Stimulated activated memory B cell treated with anti-CD40 and anti-IgM and Interleukin-4, amounts not matched to agents 10 μg/mL and 1 μg/mL and 100 μg/mL, for 72 hours (primary cell): Measurements from ENCODE around the gene SDK2.
"Not testable (repeated sequence)": the region's sequence is repeated elsewhere in the genome, so short reads cannot be mapped to it uniquely, and the experiment has no call there.

ENCODE experiments used
- ATAC-seq: fragments of 150-1000 bp; cut with Tn5 transposase; 2 replicates; pipeline ENCODE4 v1.10.0; 2021
- H3K27ac Mint-ChIP-seq: one replicate; pipeline ENCODE4 v1.8.0; 2022; ENCODE audit warnings: mild to moderate bottlenecking, mixed read lengths
- H3K27me3 Mint-ChIP-seq: one replicate; pipeline ENCODE4 v1.8.0; 2022; ENCODE audit warnings: mixed read lengths
- H3K36me3 Mint-ChIP-seq: one replicate; pipeline ENCODE4 v1.8.0; 2022; ENCODE audit warnings: mixed read lengths
- H3K4me1 Mint-ChIP-seq: one replicate; pipeline ENCODE4 v1.8.0; 2022; ENCODE audit warnings: mixed read lengths
- H3K4me3 Mint-ChIP-seq: one replicate; pipeline ENCODE4 v1.8.0; 2022; ENCODE audit warnings: mild to moderate bottlenecking, moderate library complexity, mixed read lengths
- H3K9me3 Mint-ChIP-seq: one replicate; pipeline ENCODE4 v1.8.0; 2022; ENCODE audit warnings: mixed read lengths

The SDK2 gene

DNA sequence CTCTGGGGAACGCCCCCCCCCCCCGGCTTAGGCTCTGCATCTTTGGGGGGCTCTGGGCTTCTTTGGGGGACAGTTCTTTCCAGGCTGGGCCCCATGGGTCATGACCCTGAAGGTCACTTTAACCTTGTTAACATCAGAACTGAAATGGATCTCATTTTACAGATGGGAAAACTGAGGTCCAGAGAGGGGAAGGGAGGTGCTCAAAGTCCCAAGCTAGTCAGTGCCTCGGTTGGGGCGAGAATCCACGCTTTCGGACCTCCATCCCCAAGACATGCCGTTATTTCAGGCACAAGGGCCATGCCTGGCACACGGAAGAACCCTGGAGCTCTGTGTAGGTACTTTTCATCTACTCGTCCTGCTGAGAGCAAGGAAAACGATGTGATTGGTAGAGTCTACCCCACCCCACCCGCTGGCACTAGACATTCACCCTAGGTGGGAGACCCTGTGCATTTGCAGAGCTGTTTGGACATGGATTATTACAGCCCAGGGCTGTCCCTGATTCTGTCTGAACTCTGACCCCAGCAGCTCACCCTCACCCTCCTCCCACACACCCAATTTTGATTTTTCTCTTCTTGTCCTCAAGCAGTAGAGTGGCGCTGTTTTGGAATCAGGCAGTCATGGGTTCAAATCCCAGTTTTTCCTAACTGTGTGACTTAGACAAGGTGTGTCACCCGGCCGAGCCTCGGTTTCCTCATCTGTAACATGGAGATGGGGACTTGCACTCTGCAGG is 177.4 kb downstream of the SDK2 start:
- ATAC-seq = no peak
- Mint-ChIP-seq H3K27ac (no peak overlapping the region), H3K9me3 (peaks cover 6% of the 10 kb centered on the region), H3K36me3 (peaks cover 14% of the 10 kb centered on the region), H3K4me3 (no peak overlapping the region), H3K4me1 (no peaks in the 10 kb centered on the region), H3K27me3 (no peaks in the 10 kb centered on the region)

DNA sequence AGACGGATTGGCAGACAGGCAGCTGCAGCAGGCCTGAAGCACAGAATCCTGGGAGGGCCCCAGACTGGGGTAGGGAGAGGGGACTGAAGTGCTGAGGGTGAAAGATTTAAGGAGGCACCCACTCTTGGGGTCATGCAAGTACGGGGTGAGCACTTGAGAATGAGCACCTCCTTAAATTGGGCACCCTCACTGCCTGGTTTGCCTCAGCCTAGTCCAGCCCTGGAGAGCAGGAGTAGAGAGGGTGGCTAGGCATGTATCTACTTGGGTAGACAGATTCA is 178.4 kb downstream of the SDK2 start:
- Mint-ChIP-seq H3K9me3 (peaks cover 6% of the 10 kb centered on the region), H3K36me3 (peaks cover 10% of the 10 kb centered on the region), H3K27me3 (no peaks in the 10 kb centered on the region)

DNA sequence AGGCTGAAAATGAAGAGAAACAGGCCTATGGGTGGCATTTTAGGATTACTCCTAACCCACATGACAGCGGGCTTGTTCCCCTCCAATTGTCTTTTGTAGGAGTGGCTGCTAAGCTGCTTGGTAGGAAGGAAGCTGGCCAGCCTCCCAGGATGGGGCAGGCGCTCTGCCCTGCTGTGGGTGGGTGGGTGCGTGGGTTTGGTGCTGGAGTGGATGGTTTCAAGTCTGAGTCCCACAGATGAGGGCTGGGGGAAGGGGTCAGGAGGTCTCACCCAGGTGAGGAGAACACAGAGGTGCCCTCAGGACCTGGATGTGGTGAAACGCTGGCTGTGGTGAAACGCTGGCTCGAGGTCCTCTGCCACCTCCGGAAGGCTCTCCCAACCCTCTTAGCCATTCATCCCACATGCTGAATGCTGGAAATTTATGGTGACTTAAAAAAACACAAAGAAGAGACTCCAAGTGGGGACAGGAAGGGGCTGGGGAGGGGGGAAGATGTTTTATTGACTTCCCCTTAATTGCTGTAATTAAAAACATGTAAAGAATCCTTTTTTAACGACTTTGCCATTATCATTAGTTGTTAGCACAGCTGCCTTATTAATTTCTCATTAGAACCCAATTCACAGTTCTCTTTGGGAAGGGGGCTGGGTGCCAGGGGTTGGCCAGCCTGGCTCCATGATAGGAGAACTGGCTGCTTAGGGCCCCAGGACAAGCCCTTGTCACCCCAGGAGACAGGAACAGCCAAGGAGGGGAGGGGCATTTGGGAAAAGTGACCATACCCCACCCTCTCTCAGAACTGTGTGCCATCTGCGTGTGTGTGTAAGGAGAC is 178.9 kb downstream of the SDK2 start:
- Mint-ChIP-seq H3K27ac (no peak overlapping the region), H3K36me3 (peaks cover 8% of the 10 kb centered on the region), H3K4me1 (no peaks in the 10 kb centered on the region), H3K4me3 (no peak overlapping the region), H3K27me3 (no peaks in the 10 kb centered on the region), H3K9me3 (peaks cover 6% of the 10 kb centered on the region)
- ATAC-seq = no peak

More for the DNA sequence above, 178.4 kb downstream of the SDK2 start:
- Mint-ChIP-seq H3K27ac (no peak overlapping the region), H3K4me3 (no peak overlapping the region), H3K4me1 (no peaks in the 10 kb centered on the region)
- ATAC-seq = no peak

DNA sequence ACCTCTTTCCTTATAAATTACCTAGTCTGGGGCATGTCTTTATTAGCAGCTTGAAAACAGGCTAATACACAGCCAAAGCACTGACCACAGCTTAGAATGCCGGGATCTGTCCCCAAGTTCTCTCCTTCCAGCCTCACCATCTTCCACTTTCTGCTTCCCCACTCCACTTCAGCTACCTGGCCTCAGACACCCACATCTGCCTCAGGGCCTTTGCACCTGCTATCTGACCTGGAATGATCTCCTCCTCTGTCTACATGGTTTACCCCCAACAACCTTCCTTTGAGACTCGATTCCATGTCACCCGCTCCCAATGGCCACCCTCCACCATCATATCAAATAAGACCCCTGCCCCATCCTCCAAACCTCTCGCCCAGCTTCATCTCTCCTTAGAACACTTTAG is 179.8 kb downstream of the SDK2 start:
- Mint-ChIP-seq H3K36me3 (peaks cover 8% of the 10 kb centered on the region), H3K9me3 (peaks cover 6% of the 10 kb centered on the region), H3K27me3 (no peaks in the 10 kb centered on the region), H3K4me1 (no peaks in the 10 kb centered on the region), H3K27ac (no peak overlapping the region), H3K4me3 (no peak overlapping the region)
- ATAC-seq = no peak

DNA sequence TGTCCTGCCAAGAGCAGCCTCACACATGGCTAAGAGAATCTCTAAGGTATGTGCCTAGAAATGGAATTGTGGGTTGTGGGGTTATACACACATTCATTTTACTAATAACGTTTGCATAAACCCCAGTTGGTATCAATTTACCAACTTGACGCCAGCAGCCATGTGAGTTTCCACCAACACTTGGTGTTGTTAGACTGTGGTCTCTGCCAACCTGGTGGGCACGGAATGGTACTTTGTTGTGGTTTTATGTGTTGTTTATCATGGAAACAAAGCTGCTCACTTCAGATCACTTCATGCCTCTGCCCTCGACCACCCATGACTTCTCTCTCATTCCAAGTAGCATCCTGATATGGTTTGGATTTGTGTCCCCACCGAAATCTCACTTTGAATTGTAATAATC is 180.4 kb downstream of the SDK2 start:
- Mint-ChIP-seq H3K4me3 (no peak overlapping the region), H3K27me3 (no peaks in the 10 kb centered on the region), H3K4me1 (no peaks in the 10 kb centered on the region), H3K36me3 (peaks cover 14% of the 10 kb centered on the region), H3K27ac (no peak overlapping the region), H3K9me3 (peaks cover 6% of the 10 kb centered on the region)
- no peak for ATAC-seq

DNA sequence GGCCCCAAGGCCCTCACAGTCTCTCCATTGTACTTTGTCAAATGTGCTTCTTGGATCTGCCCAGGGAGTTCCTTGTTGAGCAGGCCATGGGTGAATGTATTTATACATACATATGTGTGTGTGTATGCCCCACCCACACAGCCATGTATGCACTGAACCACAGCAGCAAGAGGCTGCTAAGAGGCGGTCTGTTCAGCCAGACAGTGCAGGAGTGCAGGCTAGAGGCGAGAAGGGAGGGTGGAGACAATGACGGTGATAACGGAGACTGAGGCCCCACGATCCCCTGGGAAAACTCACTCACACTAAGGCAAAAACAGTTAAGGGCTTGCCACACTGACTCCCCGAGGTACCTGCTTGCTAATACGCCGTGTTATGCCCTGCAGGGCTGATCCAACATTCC is 181.4 kb downstream of the SDK2 start:
- Mint-ChIP-seq H3K4me1 (no peaks in the 10 kb centered on the region), H3K4me3 (no peak overlapping the region), H3K27ac (no peak overlapping the region), H3K27me3 (no peaks in the 10 kb centered on the region), H3K36me3 (peaks cover 14% of the 10 kb centered on the region), H3K9me3 (peaks cover 6% of the 10 kb centered on the region)
- no peak for ATAC-seq

DNA sequence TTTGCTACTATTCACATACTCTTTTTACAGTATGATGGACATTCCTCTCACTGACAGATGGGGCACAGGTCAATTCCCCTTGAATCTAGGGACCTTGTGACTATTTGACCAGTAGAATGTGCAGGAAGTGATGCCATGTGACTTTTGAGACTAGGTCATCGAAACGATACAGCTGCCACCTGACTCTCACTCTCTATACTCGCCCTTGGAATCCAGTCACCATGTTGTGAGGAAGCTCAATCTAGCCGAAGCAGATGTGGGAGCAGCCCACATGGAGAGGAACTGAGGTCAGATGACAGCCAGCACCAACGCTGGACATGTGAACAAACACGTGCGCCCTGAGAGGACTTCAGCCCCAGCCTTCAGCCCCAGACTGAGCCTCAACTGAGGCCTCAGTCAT is 184.3 kb downstream of the SDK2 start:
- no peak overlapping the region for H3K4me3 Mint-ChIP-seq
- H3K4me1 Mint-ChIP-seq = no peaks in the 10 kb centered on the region
- peaks cover 22% of the 10 kb centered on the region for H3K36me3 Mint-ChIP-seq
- peaks cover 6% of the 10 kb centered on the region for H3K9me3 Mint-ChIP-seq
- no peak overlapping the region for H3K27ac Mint-ChIP-seq
- H3K27me3 Mint-ChIP-seq = no peaks in the 10 kb centered on the region
- no peak for ATAC-seq

DNA sequence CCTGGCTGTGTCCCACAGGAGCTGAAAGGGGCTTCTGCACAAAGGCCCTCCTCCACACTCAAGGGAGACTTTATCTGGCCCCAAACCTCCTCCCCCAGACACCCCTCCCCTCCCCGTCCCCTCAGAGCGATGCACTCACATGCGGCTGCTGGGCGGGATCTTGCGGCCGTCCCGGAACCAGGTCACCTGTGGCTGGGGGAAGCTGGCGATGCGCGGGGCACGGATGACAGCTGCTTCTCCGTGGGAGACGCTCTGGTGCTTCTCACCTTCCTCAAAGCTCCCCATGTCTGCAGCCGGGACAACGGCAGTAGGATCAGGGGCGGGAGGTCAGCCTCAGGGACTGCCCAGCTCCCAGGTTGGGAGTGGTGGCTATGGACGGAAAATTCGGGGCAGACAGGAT is 188.5 kb downstream of the SDK2 start:
- no peaks in the 10 kb centered on the region for H3K9me3 Mint-ChIP-seq
- no peak overlapping the region for H3K4me3 Mint-ChIP-seq
- peaks cover 41% of the 10 kb centered on the region for H3K36me3 Mint-ChIP-seq
- no peaks in the 10 kb centered on the region for H3K4me1 Mint-ChIP-seq
- H3K27ac Mint-ChIP-seq = no peak overlapping the region
- no peaks in the 10 kb centered on the region for H3K27me3 Mint-ChIP-seq
- no peak for ATAC-seq

DNA sequence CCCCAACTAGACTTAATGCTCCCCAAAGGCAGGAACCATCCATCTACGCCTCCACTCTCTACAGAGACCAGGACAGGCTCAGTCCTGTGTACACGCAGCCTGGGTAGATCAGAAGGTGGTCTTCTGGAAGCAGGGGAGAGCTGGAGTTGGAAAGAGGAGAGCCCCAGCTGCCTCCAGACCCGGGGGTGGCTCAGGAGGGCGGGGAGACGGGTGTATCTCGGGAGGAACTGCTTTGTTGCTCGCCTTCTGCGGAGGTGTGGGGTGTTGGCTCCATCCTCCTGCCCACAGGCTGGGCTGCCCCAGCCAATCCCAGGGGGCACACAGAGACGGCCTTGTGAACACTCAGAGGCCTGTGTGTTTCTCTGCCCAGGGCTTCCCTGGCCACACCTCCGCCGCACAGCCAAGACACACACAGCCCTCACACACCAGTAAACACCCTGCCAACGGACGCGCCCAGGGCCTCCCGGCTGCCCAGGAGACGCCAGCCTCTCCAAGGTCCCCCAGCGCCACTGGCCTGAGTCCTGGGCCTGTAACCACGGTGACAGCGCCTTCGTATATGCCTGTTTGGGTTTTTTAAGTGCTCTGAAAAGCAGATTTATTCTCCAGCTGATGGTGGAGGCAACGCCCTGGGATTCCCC is 189.1 kb downstream of the SDK2 start:
- no peak for ATAC-seq
- Mint-ChIP-seq H3K27me3 (no peaks in the 10 kb centered on the region), H3K4me1 (no peaks in the 10 kb centered on the region), H3K27ac (no peak overlapping the region), H3K9me3 (no peaks in the 10 kb centered on the region), H3K4me3 (no peak overlapping the region), H3K36me3 (peaks cover 46% of the 10 kb centered on the region)

DNA sequence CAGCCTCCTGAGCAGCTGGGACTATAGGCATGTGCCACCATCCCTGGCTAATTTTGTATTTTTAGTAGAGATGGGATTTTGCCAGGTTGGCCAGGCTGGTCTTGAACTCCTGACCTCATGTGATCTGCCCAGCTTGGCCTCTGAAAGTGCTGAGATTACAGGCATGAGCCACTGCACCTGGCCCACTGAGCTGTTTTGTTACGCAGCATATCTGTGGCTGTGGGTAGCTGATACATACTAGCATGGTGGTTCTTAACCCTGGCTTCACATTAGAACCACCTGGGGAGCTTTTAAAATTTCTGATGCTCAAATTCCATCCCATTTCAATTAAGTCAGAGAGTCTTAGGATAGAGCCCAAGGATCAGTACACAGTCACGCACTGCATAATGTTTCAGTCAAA is 190.8 kb downstream of the SDK2 start:
- H3K27me3 Mint-ChIP-seq, H3K4me3 Mint-ChIP-seq, H3K27ac Mint-ChIP-seq, H3K9me3 Mint-ChIP-seq, ATAC-seq, H3K4me1 Mint-ChIP-seq: not testable (repeated sequence)
- peaks cover 39% of the 10 kb centered on the region for H3K36me3 Mint-ChIP-seq

DNA sequence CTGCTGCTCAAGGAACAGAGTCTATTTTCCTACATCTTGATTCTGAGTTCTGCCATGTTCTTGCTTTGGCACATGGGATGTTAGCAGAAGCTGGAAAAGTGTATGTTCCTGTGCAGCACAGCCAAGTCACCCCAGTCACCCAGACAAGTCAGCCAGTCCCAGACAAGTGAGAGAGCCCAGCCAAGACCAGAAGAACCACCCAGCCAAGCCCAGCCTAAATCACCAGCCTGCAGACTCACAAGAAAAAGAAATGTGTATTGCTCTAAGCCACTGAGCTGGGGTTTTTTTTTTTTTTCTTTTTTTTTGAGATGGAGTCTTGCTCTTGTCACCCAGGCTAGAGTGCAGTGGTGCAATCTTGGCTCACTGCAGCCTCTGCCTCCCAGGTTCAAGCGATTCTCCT is 191.2 kb downstream of the SDK2 start:
- no peak overlapping the region for H3K27ac Mint-ChIP-seq
- H3K27me3 Mint-ChIP-seq = no peaks in the 10 kb centered on the region
- ATAC-seq = no peak
- no peak overlapping the region for H3K4me3 Mint-ChIP-seq
- H3K4me1 Mint-ChIP-seq = no peaks in the 10 kb centered on the region
- H3K36me3 Mint-ChIP-seq = peaks cover 39% of the 10 kb centered on the region
- H3K9me3 Mint-ChIP-seq = no peaks in the 10 kb centered on the region

DNA sequence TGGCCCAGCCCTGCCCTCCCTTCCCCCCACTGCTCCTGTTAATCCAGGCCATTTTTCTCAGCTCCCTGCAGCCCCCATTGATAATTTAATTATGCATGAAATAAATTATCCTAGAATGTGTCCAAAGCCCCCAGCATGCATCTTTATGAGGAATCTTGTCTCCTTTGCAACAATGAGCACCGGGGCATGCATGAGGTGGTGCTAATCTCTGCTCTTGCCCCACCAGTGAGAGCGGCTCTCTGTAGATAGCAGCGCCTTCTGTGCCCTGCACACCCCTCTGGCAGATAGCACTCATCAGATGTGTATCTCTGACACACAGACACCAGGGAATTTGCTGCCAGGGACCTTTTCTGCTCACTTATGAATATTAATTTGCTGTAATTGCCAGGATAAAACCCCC is 192.2 kb downstream of the SDK2 start:
- ATAC-seq = no peak
- H3K27me3 Mint-ChIP-seq = no peaks in the 10 kb centered on the region
- H3K4me3 Mint-ChIP-seq = no peak overlapping the region
- no peaks in the 10 kb centered on the region for H3K4me1 Mint-ChIP-seq
- H3K9me3 Mint-ChIP-seq = no peaks in the 10 kb centered on the region
- peaks cover 39% of the 10 kb centered on the region for H3K36me3 Mint-ChIP-seq
- no peak overlapping the region for H3K27ac Mint-ChIP-seq

DNA sequence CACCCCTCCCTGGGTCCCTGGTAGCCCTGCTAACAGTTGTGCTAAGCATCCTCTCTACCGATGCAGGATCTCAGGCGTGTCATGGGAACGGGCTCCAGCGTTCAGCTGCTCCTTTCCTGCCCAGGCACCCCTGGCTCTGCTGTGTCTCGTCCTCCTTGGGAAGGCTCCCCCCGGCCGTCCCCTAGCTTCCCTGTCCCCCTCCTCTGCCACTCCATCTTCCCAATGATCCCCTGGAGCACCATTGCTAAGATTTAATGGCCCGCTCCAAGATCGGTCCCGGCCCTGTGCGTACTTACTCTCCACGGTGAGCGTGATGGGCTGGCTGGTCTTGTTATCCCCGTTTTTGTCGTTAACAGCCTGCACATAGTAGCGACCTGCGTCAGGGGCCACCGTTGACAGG is 196.9 kb downstream of the SDK2 start:
- Mint-ChIP-seq H3K9me3 (no peaks in the 10 kb centered on the region), H3K36me3 (peaks cover 8% of the 10 kb centered on the region), H3K4me3 (no peak overlapping the region), H3K27me3 (no peaks in the 10 kb centered on the region), H3K4me1 (no peaks in the 10 kb centered on the region), H3K27ac (no peak overlapping the region)
- ATAC-seq = no peak

DNA sequence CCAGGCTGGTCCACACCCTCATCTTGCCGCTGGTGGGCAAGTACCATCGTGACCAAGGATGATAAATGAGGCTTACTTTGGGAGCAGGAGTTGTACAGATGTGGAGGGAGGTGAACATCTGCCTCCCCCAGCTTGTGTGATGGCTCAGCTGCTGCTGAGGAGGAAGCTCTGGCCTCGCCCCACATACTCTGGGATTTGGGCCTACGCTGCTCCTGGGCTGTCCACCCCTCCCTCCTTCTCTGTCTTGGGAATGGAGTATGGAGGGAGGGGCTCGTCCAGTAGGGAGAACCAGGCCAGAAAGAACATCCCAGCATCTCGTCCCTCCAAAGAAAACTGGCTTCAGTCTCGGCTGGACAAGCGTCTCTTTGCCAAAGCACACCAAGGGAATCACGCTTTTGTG is 197.6 kb downstream of the SDK2 start:
- H3K9me3 Mint-ChIP-seq = no peaks in the 10 kb centered on the region
- no peaks in the 10 kb centered on the region for H3K27me3 Mint-ChIP-seq
- H3K4me3 Mint-ChIP-seq = no peak overlapping the region
- no peak for ATAC-seq
- H3K36me3 Mint-ChIP-seq = peaks cover 5% of the 10 kb centered on the region
- H3K4me1 Mint-ChIP-seq = no peaks in the 10 kb centered on the region
- no peak overlapping the region for H3K27ac Mint-ChIP-seq

DNA sequence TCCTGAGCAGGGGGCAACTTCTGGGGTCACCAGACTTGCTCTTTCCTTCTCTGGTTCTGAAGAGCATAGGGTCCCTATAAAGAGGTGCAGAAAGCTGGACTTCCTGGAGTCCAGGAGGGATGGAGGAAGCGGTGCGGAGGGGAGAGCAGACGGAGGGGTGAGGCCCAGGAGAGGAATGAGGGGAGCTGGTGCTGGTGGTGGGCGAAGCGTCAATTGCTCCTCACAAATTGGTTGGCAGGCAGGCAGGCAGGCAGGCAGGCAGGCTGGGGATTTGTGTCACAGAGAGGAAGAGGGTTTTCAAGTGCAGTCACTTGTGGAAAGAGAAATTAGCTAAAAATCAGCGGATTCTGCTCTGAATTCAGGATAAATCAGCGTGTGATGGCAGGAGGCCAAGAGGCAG is 198.8 kb downstream of the SDK2 start:
- Mint-ChIP-seq H3K4me1 (no peaks in the 10 kb centered on the region), H3K27me3 (no peaks in the 10 kb centered on the region), H3K36me3 (peaks cover 7% of the 10 kb centered on the region), H3K27ac (no peak overlapping the region), H3K4me3 (no peak overlapping the region), H3K9me3 (no peaks in the 10 kb centered on the region)
- ATAC-seq = no peak

DNA sequence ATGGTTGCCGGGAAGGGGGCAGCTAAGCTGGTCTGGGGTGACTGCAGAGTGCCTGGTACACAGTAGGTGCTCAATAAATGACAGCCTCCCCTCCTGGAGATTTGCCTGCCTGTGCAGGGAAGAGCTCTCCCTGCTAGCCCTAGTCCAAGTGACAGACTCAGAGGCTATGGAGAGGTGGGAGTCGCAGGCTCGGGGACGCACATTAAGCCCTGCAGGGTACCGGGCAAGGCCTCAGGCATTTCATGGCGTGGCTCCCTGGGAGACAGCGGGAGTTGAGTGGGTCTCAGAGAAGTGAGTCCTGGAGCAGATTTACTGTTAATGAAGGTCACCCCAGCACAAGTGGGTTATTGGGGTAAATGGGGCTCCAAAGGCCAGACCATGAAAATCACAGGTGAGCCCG is 200.2 kb downstream of the SDK2 start:
- Mint-ChIP-seq H3K27ac (no peak overlapping the region), H3K27me3 (no peaks in the 10 kb centered on the region), H3K4me3 (no peak overlapping the region), H3K4me1 (no peaks in the 10 kb centered on the region), H3K36me3 (peaks cover 5% of the 10 kb centered on the region), H3K9me3 (no peaks in the 10 kb centered on the region)
- no peak for ATAC-seq
